ENCODE data around the gene ZIC5.

Gene ZIC5

DNA sequence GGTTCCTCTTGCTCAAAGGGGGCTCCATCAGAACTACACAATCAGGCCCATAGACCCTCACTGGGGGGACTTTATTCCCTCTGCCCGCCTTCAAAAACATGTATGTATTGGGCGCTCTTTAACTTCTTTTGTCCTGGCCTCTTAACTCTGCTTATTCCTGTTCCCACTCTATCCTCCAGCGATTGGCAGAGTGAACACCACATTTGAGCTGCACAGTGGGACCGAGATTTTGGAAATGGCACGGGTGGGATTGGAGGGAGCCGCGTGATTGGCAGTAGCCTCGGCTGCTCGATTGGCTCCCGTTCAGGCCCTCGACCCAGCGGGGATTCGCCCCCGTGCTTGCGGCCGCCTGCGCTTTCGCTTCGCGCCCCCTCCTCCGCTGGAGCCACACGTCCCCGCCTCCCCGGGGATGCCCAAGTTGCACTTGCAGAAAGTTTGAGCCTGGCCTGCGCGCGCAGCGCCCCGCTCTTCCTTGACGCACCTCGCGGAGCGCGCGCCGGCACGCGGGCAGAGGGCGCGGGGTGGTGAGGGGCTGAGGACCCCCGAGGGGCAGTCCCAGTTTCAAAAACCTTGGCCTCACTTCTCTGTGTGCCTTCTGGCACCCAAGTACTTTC lies at the start of gene ZIC5:
ZIC5 (minus strand) TSS at position 192 of the 614 bp plus-strand sequence; CDS start at position 28, 164 bp downstream.
- no peak for DNase-seq

DNA sequence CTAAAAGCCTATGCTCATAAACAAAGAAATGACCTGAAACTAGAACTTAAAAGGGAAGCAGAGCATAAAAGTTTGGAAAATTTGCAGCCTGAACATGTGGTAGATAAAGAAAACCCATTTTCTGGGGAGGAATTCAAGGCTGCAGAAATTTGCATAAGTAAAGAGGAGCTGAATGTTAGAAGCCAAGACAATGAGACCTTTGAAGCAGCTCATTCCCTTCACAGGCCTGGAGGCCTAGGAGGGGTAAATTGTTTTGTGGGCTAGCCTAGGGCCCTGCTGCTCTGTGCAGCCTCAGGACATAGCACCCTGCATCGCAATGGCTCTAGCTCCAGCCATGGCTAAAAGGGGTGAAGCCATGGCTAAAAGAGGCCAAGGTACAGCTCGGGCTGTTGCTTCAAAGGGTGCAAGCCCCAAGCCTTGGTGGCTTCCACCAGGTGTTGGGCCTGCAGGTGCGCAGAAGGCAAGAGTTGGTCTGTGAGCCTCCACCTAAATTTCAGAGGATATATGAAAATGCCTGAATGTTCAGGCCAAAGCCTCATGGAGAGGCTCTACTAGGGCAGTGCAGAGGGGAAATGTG lies 48.3 kb upstream of the ZIC5 start:
- DNase-seq: no peak

- DNase-seq: no peak
Observed at GRCh38 chr13:100014621-100015020, 43.1 kb upstream of the ZIC5 start.

DNA sequence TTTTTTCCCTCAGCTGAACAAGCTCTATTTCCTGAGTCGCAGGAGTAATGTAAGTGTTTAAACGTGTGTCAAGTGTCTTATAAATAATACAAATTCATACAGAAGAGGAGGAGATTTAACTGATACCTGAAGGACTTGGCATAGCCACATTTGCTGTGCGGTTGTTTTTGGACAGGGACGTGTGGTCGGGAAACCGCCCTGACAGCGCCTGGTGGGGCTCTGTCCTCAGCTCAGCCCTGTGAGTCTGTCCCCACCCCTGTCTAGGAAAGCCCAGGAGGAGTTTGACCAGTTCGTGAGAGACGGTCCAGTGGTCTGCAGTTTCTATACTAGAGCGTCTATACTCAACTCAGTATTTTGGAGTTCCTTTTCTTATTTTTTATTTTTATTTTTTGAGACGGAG lies 26.7 kb upstream of the ZIC5 start:
- no peak for DNase-seq

GRCh38 chr13:99997702-99998214 lies 26.2 kb upstream of the ZIC5 start:
- no peak for DNase-seq

- no peak for DNase-seq
Observed at GRCh38 chr13:99996381-99996973, 24.9 kb upstream of the ZIC5 start.

DNA sequence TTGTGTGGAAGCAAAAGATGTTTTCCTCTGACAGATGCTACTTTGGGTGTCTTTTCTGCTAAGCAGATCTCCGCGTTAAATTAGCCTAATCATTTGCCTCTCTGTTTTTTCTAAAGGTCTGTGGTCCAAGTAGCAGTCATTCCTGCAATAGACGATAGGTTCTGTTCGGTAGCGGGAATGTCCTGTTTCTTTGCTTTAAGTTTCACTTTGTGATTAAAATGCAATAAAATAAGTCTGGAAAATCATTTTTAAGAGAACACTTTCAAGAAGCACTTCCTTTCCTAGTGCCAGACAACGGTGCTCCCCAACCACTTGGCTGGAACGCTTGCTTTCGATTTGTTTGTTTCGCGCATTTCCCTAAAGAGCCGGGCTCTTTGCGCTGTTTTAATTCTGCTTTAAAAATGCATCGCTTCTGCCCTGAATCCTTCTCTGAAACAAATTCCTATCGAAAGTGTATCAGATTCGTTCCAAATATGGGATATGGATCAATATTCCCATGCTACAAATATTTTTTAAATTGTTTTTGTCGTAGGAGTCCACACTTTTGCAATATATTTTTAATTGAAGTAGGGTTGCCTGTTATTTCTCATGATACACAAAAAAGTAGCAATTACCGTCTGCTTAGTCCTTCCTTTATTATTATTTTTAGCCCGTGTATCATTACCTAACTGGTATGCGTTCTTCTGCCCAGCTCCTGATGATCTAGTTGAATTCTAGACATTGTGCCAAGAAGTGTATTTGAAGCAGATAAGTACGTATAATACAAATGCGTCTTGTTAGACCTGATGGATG lies 24.2 kb upstream of the ZIC5 start:
- DNase-seq: no peak

DNA sequence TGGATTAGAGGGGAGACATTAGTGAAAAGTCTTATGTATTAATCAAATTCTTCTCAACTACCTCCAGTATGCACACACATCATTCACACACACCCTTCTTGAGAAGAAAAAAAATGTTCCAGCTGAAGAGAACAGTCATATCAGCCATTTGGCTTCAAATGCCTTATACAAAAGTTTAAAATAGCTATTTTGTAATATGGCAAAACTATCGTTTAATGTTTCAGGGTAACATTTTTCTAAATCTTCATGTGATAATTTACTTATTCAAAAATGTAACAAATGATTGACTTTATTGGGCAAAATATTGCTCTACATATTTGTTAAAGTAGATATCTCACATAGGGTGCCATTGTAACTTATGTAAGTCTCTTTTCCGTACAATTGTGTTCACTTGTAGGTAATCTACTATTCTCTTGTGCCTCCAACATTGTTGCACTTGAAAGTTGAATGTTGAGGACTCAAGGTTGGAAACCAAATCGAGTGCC lies 23.6 kb upstream of the ZIC5 start:
- DNase-seq: no peak

GRCh38 chr13:99994638-99995020 lies 23.1 kb upstream of the ZIC5 start:
- no peak for DNase-seq

GRCh38 chr13:99993660-99994637 lies 22.4 kb upstream of the ZIC5 start:
- DNase-seq: no peak

DNA sequence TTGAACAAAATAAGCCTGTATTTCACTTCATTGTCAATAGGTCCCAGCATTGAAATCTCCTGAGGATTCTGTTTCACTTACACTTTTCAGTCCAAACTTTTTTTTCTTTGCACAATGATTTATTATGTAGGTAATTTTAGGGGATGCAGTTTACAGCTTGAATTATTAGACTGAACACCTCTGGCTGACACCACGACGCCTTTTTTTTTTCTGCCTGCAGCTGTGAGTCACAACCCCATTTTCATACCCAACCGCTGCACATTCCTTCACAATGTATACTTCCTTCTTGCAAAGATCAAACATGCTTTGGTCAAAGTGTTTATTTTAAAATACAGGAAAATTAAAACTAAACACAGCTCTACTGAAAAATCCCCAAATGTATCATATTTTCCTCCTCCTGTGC lies 21.4 kb upstream of the ZIC5 start:
- DNase-seq: no peak

DNA sequence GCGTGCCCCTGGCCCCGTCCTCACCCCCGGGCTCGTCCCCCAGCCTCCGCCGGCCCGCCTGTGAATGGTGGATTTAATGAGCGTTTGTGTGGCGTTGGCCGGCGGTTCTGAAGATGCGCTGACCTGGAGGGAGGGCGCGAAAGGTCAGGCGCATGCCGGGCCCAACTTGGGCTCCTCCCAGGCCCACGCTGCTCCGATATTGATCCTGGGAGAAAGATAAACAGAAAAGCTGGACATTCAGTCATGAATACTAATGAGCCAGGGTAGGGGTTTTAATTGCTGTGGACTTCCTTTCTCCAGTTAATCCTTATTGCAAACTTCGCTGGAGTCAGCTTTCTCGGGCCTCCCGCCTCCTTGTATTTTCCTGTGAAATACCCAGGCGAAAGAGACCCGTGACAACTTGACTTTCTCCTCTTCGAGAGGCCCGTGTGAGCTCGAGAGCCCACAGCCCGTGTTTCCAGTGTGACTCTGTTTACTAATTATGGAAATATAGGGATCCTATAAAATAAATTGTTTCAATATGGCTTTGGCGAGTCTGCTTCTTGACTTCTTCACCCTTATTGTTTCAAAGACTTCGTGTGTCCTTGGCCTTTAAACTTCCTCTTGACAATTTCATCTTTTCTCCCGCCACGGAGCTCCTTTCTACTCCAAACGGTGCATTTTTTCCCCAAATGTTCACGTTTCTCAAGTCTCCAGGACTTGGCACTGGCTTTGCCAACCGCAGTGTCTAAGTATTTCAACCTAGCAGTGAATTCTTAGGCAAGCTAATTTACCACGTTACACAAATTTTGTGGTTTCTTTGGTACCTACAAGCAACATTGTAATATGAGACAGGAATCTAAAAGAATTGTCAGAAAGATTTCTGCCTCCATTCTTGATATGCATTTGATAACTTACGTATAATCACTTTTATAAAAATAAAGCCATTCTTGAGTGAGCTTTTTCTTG lies 20.5 kb upstream of the ZIC5 start:
- no peak for DNase-seq

DNA sequence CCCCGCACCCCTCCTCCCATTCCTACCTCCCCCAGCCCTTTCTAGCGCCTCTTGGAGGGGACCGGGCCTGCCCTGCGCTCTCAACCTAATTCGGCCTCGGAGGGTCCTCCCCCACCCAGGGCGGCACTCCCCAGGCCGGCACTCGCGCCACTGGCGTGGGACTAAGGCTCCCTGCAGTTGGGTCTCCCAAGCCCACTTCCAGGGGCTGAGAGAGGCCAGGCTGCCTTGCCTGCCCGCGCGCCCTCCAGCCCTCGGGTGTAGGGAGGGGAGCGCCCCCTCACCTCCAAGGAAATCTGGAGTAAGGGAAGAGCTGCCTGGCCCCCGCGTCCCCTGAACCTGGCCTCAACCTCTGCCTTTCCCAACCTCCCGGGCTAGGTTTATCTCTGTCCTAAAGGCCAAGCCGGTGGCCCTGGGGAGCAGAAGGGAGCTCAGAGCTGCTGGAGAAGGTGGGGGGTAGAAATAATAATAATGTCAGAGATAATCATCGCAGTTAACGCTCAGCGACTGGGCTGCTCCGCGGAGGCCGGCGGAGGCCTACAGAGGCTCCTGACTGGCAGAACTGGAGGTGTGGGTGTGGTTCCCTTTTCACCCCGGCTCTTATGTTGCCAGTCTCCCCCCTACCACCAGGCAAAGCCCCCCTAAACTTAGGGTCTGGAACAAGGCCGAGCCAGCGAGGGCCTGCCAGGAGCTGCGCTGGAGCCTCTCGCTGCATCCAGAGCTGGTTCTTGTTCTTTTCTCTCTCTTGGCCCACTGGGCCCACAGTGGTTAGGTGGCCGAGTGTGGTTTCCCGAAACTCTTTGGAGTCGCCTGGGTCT lies 19.7 kb upstream of the ZIC5 start:
- no peak for DNase-seq

DNA sequence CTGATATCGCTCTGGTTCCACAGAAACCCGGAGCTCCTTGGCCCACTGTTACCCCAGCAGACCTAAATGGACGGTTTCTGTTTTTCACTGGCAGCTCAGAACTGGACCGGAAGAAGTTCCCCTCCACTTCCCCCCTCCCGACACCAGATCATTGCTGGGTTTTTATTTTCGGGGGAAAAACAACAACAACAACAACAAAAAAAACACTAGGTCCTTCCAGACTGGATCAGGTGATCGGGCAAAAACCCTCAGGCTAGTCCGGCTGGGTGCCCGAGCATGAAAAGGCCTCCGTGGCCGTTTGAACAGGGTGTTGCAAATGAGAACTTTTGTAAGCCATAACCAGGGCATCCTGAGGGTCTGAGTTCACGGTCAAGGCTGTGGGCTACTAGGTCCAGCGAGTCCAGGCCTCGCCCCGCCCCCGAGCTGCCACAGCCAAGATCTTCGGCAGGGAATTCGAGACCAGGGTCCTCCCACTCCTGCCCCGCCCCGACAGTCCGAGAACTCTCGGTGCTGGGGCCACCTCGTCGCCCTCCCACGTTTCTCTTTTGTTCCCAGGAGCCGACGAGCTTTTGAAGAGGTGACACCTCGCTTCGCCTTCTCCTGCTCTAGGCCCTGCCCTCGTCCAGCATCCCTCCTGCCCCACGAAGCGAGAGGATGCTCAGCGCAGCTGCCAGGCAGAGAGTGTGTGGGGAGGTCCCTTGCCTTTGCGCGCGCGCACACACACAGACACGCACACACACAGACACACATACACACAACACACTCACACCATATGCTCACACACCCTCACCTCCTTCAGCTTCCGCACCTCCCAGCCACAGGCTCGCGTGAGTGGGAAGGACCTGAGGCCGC lies 18.8 kb upstream of the ZIC5 start:
- no peak for DNase-seq

- no peak for DNase-seq
Observed at GRCh38 chr13:99989276-99990125, 17.9 kb upstream of the ZIC5 start.

DNA sequence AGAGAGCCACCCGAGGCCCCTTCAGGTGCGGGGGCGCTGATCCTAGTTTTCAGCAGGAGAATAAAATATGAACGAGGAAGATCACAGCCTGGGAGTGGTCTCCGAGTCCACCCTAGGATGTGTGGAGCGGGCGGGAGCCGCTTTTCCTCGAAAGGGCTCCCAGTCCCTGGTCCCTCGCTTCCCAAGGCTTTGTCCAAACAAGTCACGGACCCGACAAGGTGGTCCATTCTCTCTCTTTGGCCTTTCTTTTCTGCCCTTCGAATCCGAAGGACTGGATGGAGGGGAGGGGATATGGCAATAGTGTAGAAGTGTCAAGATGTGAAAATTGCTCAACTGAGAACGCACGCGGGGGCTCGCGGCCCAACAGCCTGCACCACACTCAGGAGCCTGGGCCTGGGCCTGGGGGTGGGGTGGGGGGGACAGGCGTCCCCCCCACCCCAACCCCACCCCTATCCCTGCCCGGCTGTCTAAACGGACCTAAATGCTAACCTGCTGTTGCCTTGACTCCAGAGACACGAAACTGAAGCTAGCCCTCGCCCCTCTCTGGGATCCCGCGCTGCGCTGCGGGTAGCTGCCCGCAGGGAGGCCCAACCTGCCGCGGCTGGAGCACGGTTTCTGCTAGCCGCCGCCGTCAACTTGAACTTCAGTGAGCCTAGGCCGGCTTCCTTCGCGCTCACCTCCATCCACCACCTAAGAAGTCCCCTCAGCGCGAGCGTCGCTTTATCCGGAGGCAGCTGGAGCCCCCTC lies 17.1 kb upstream of the ZIC5 start:
- no peak for DNase-seq
